HEK293 (cell line): ENCODE measurements around the gene PGBD2.

ENCODE experiments used
- CTCF ChIA-PET: fragments of 350-600 bp; formaldehyde crosslinking; extraction: SDS; loops from one replicate; lab custom pipeline; 2021; ENCODE audit warnings: antibody characterized with exemption; lab: Yijun Ruan, JAX
- POLR2A ChIA-PET: fragments of 300-600 bp; formaldehyde crosslinking; extraction: SDS; loops from one replicate; lab custom pipeline; 2020; ENCODE audit warnings: antibody characterized with exemption, inconsistent platforms; lab: Yijun Ruan, JAX
- H3K27ac ChIP-seq: fragments of 200-500 bp; sonication (Bioruptor generic); 2 replicates; pipeline ENCODE4 v1.5.1; 2014; ENCODE audit warnings: low read depth, low read length, control low read depth, inconsistent platforms; ENCODE audit errors: extremely low read depth
- H3K36me3 ChIP-seq, 2 experiments: fragments of 200-500 bp in 1 of 2; sonication (Bioruptor generic) in 1 of 2; 1 replicate in 1 of 2; 2 replicates in 1 of 2; pipeline ENCODE4 v1.5.1; 2014 to 2017; ENCODE audit warnings: inconsistent platforms in 2 of 2, low read length in 2 of 2; ENCODE audit not compliant: control insufficient read depth in 2 of 2, insufficient read depth in 1 of 2
- H3K4me1 ChIP-seq: fragments of 200-500 bp; sonication (Bioruptor generic); 2 replicates; pipeline ENCODE4 v1.5.1; 2014; ENCODE audit warnings: mild to moderate bottlenecking, low read length, inconsistent platforms; ENCODE audit not compliant: control insufficient read depth, insufficient read depth
- H3K4me3 ChIP-seq: 2 replicates; pipeline ENCODE4 v1.5.1; 2011; ENCODE audit warnings: low read depth, mild to moderate bottlenecking, control low read depth, low read length, moderate library complexity
- H3K9me3 ChIP-seq: fragments of 200-500 bp; sonication (Bioruptor generic); 2 replicates; pipeline ENCODE4 v1.5.1; 2014; ENCODE audit warnings: low read depth, low read length, inconsistent platforms; ENCODE audit not compliant: control insufficient read depth, insufficient read depth
- GFI1B ChIP-seq: fragments of 450-650 bp; formaldehyde crosslinking; IDR thresholded peaks from 2 replicates; pipeline ENCODE4 v1.5.1; 2016; ENCODE audit warnings: missing biosample characterization, missing genetic modification characterization
- PRDM6 ChIP-seq: fragments of 450-650 bp; formaldehyde crosslinking; IDR thresholded peaks from 2 replicates; pipeline ENCODE4 v1.5.1; 2017; ENCODE audit warnings: missing biosample characterization, missing genetic modification characterization
- TCF7L2 ChIP-seq: IDR thresholded peaks from 2 replicates; pipeline ENCODE4 v1.6.1; 2011; ENCODE audit warnings: low read depth, mild to moderate bottlenecking, inconsistent platforms, low read length, moderate library complexity, borderline replicate concordance
- WT1 ChIP-seq: fragments of 450-650 bp; formaldehyde crosslinking; IDR thresholded peaks from 2 replicates; pipeline ENCODE4 v1.5.1; 2016; ENCODE audit warnings: missing biosample characterization, missing genetic modification characterization
- ZFP37 ChIP-seq: fragments of 450-650 bp; formaldehyde crosslinking; IDR thresholded peaks from 2 replicates; pipeline ENCODE4 v1.5.1; 2016; ENCODE audit warnings: missing biosample characterization, missing genetic modification characterization
- ZNF132 ChIP-seq: fragments of 450-650 bp; formaldehyde crosslinking; IDR thresholded peaks from 2 replicates; pipeline ENCODE4 v1.5.1; 2017; ENCODE audit warnings: missing biosample characterization, missing genetic modification characterization, borderline replicate concordance
- ZNF133 ChIP-seq: fragments of 450-650 bp; formaldehyde crosslinking; IDR thresholded peaks from 2 replicates; pipeline ENCODE4 v1.5.1; 2016; ENCODE audit warnings: missing biosample characterization, missing genetic modification characterization
- ZNF146 ChIP-seq: fragments of 450-650 bp; formaldehyde crosslinking; IDR thresholded peaks from 2 replicates; pipeline ENCODE4 v1.5.1; 2016; ENCODE audit warnings: missing biosample characterization, missing genetic modification characterization
- ZNF148 ChIP-seq: fragments of 450-650 bp; formaldehyde crosslinking; IDR thresholded peaks from 2 replicates; pipeline ENCODE4 v1.5.0; 2017; ENCODE audit warnings: missing biosample characterization, missing genetic modification characterization, borderline replicate concordance
- ZNF211 ChIP-seq: fragments of 450-650 bp; formaldehyde crosslinking; IDR thresholded peaks from 2 replicates; pipeline ENCODE4 v1.5.1; 2016; ENCODE audit warnings: low read depth, missing biosample characterization, missing genetic modification characterization
- ZNF24 ChIP-seq: fragments of 450-650 bp; formaldehyde crosslinking; IDR thresholded peaks from 2 replicates; pipeline ENCODE4 v1.5.1; 2016; ENCODE audit warnings: missing biosample characterization, missing genetic modification characterization
- ZNF433 ChIP-seq: fragments of 450-650 bp; formaldehyde crosslinking; IDR thresholded peaks from 2 replicates; pipeline ENCODE4 v1.5.1; 2016; ENCODE audit warnings: missing biosample characterization, missing genetic modification characterization, low read depth
- ZNF449 ChIP-seq: fragments of 450-650 bp; formaldehyde crosslinking; IDR thresholded peaks from 2 replicates; pipeline ENCODE4 v1.5.1; 2017; ENCODE audit warnings: missing biosample characterization, mild to moderate bottlenecking, missing genetic modification characterization, moderate library complexity
- ZNF529 ChIP-seq: fragments of 450-650 bp; formaldehyde crosslinking; IDR thresholded peaks from 2 replicates; pipeline ENCODE4 v1.5.1; 2017; ENCODE audit warnings: missing genetic modification characterization, missing biosample characterization; ENCODE audit not compliant: insufficient replicate concordance
- ZNF561 ChIP-seq: fragments of 450-650 bp; IDR thresholded peaks from 2 replicates; pipeline ENCODE4 v1.5.1; 2018; ENCODE audit warnings: missing biosample characterization, missing genetic modification characterization, borderline replicate concordance
- ZNF624 ChIP-seq: fragments of 450-650 bp; formaldehyde crosslinking; IDR thresholded peaks from 2 replicates; pipeline ENCODE4 v1.5.1; 2017; ENCODE audit warnings: missing biosample characterization, missing genetic modification characterization
- ZNF626 ChIP-seq: fragments of 450-650 bp; sonication (Bioruptor Pico); formaldehyde crosslinking; IDR thresholded peaks from 2 replicates; pipeline ENCODE4 v1.5.1; 2018; ENCODE audit warnings: missing biosample characterization, missing genetic modification characterization, inconsistent platforms
- ZNF629 ChIP-seq: fragments of 450-650 bp; formaldehyde crosslinking; IDR thresholded peaks from 2 replicates; pipeline ENCODE4 v1.5.1; 2017; ENCODE audit warnings: missing biosample characterization, missing genetic modification characterization
- ZNF747 ChIP-seq: fragments of 450-650 bp; formaldehyde crosslinking; IDR thresholded peaks from 2 replicates; pipeline ENCODE4 v1.5.1; 2016; ENCODE audit warnings: missing biosample characterization, missing genetic modification characterization
- ZNF843 ChIP-seq: fragments of 450-650 bp; formaldehyde crosslinking; IDR thresholded peaks from 2 replicates; pipeline ENCODE4 v1.5.1; 2016; ENCODE audit warnings: missing biosample characterization, missing genetic modification characterization

Gene PGBD2

GRCh38 chr1:248913933-248914332, 7.9 kb downstream of the PGBD2 start:
- TF ChIP-seq ZNF449 (tag by site-specific recombination) (no peak), ZNF148 (no peak), TCF7L2 (no peak), ZNF561 (tag by site-specific recombination) (no peak), ZNF629 (tag by site-specific recombination) (no peak), ZNF624 (tag by site-specific recombination) (no peak), ZNF133 (tag by site-specific recombination) (no peak), ZNF24 (tag by site-specific recombination) (no peak), GFI1B (no peak), ZNF626 (tag by site-specific recombination) (no peak), ZNF529 (tag by site-specific recombination) (no peak), WT1 (tag by site-specific recombination) (no peak), ZNF132 (tag by site-specific recombination) (no peak), ZNF433 (no peak)
- no peak overlapping the region for H3K27ac ChIP-seq
- POLR2A ChIA-PET = no interaction called here
- H3K9me3 ChIP-seq = no peaks in the 10 kb centered on the region
- no peak overlapping the region for H3K4me3 ChIP-seq
- H3K36me3 ChIP-seq = peaks cover 0 to 29% of the 10 kb centered on the region in 2 experiments; a peak in 1 of 3 replicates
- no peaks in the 10 kb centered on the region for H3K4me1 ChIP-seq
- CTCF ChIA-PET = no interaction called here

GRCh38 chr1:248914796-248915381, 8.9 kb downstream of the PGBD2 start:
- TF ChIP-seq ZNF211 (tag by site-specific recombination) = no peak
- TF ChIP-seq ZNF747 (tag by site-specific recombination) = no peak
- TF ChIP-seq ZNF146 (tag by site-specific recombination) = no peak
- no peak for TF ChIP-seq ZNF843
- TF ChIP-seq PRDM6 (tag by site-specific recombination) = no peak
- TF ChIP-seq ZFP37 = no peak
- TF ChIP-seq, all 188 proteins: peak for 0
- Histone ChIP-seq H3K4me1 (no peaks in the 10 kb centered on the region), H3K27ac (no peak overlapping the region), H3K4me3 (no peak overlapping the region), H3K9me3 (no peaks in the 10 kb centered on the region), H3K36me3 (peaks cover 0 to 29% of the 10 kb centered on the region in 2 experiments; a peak in 1 of 3 replicates)
- ChIA-PET POLR2A (no interaction called here), CTCF (no interaction called here)
